H54 (cell line): ENCODE data around the gene ADAMTS17.

Experiments
- DNase-seq: peaks from one replicate; pipeline ENCODE4 v3.0.0; 2011; ENCODE audit warnings: low spot score, mixed read lengths; ENCODE audit not compliant: insufficient read length
- FAIRE-seq: peaks from 3 replicates; lab custom pipeline; 2011; peaks lifted over from hg19 to GRCh38; lab: Jason Lieb, UNC
- POLR2A ChIP-seq: IDR thresholded peaks from 2 replicates; pipeline ENCODE4 v1.6.1; 2011; ENCODE audit warnings: low read depth, mild to moderate bottlenecking, low read length

Gene ADAMTS17

DNA sequence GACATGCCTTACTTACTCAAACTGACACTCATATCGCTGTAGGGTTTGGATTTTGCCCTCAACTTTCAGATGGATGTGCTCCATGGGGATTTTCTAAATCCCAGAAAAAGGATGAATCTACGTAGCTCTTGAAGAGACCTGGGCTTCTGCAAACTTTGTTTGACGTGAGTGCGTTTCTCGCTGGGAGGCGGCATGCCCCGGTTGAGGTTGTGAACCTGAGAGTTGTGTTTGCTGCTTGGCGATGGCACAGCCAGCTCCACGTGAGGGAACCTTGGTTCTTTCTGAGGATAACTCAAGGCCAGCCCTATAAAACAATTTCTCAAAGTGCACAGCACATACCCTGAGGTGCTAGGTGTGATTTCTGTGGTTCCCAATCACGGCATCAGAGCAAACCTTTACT lies 209.5 kb downstream of the ADAMTS17 start:
- TF ChIP-seq POLR2A, result no peak
- DNase-seq, result no peak
- no peak for FAIRE-seq

DNA sequence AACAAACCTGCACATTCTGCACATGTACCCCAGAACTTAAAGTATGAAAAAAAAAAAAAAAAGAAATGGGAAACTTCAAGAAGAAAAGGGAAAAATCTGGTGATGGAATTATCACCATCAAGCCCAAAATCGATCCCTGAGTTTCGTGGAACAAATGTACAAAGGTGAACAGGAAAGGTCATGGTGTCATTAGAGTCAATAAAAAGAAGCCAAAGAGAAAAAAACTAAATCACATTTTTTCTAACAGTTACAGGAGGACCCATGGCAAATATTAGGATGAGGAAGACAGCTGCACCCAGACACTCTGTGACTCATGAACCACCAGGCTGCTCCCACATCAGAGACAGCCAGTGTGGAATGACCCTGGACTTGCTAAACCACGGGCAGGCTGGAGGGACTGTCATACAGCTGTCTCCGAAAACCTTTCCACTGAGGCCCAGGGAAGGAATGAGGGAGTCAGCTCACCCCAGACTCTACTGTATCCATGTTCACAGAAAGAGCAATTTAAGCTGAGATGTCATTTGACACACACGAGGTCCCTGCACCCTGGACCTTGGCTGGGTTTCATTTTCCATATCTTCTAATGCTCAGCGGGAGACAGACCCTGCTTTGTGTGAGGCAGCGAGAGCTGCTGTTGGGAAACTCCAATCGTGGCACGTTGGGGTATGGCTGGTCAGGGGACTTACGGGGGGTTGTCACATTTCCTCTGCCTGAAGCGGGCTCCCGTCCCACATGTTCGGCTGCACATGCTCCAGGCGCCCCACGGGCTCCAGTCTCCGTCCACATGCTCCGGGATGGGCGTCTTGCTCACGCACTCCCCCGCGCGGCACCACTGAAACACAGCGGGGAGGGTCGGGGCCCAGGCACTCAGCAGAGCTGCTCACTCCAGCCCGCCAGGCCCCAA lies 210.2 kb downstream of the ADAMTS17 start:
- no peak for DNase-seq
- TF ChIP-seq POLR2A, result no peak
- no peak for FAIRE-seq

DNA sequence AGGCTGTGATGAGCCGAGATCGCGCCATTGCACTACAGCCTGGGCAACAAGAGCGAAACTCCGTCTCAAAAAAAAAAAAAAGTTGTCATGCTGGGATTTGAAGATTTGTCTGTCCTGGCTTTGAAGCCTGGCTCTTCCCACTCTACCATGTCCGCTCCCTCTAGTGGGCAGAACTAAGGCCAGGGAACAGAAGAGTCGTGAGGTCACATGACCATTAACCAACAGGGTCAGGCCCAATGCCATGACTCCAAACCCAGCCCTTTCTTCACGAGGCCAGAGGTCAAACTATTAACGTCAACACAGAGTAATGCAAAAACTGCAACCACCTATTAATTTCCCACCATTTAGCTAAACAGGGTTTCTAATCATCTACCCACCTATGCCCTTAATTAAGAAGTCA lies 212.1 kb downstream of the ADAMTS17 start:
- DNase-seq (no peak), FAIRE-seq (no peak)
- TF ChIP-seq POLR2A, result no peak

DNA sequence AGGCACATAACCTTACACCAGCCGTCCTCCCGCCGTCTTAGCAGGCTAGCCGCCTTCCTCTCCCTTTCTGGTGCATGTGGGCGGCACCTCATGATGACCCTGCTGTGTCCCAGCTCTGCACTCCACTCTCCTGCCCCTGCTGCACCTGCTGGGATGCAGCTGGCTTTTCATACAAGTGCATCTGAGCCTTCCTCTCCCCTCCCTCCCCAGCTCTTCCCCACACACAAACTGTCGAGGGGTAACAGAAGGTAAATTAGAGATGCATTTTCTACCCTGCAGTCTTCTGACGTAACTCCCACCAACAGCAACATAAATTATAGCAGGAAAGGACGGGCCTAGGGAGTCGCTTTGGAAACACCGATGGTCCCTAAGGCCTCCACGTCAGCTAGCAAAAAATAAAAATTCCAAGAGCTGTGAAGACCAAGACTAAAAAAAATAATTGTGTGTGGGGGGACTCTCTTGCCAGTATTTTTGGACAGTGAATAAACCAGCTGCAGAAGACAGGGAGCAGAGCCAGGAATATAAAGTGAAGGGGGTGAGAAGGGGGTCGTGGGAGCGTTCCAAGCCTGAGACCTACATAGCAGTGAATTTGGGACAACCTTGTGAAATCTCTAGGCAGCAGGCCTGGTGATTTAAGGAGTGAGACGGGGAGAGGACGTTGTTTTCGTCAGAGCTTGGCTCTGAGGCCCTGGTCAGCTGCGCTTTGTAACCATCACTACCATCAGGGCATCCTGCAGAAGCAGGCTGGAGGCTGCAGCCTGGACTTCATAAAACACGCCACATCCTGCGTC lies 216.2 kb downstream of the ADAMTS17 start:
- TF ChIP-seq POLR2A, result no peak
- FAIRE-seq, result no peak
- no peak for DNase-seq

DNA sequence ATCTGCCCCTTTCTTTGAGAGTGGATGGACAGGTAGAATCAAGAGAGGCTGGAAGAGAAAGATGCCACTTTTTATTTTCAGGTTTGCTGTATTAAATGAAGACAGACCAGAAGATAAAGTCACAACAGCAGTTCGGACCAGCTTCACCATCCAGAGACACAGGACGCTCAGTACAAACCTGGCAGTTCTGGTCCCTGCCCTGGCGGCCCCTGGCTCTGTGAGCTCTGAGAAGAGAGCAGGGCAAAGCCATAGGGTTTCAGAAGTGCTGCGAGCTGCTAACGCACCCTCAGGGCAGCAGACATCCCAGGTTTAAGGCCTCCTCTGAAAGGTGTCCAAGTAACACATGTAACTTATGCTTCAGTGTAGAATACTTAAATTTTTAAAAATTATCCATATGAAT lies 216.8 kb downstream of the ADAMTS17 start:
- no peak for TF ChIP-seq POLR2A
- DNase-seq (no peak), FAIRE-seq (no peak)

DNA sequence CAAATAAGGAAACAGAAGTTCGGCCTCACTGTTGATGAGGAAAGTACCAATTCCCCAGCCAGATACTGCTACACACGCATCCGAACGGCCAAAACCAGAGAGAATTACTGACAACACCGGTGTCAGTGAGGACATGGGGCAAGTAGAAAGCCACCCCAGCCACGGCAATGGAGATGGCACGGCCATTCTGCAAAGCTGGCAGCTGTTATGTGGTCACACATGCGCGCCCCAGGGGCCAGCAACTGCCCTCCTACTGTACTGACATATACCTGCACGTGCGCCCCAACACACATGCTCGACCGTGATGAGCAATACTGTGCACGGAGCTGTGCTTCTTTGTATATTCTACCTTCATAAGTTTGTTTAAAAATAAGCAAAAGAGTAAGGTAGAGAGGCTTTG lies 217.4 kb downstream of the ADAMTS17 start:
- DNase-seq, result no peak
- TF ChIP-seq POLR2A, result no peak
- FAIRE-seq, result no peak

DNA sequence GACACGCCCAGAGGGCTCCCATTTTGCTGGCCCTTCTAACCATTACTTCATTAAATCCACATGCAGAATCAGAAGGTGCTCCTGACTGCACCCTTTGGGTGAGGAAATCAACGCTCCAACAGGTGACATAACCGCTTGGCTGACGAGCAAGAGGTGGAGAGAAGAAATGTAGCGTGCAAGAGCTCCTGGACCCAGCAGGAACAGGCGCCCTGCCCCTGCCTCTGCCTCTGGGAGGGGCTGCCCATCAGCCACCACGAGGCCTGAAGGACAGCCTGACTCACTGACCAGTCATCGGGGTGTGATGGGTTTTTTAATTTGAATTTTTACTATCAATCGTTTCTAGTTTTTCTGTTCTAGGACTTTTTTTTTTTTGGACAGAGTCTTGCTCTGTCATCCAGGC lies 218.2 kb downstream of the ADAMTS17 start:
- DNase-seq (no peak), FAIRE-seq (no peak)
- no peak for TF ChIP-seq POLR2A

DNA sequence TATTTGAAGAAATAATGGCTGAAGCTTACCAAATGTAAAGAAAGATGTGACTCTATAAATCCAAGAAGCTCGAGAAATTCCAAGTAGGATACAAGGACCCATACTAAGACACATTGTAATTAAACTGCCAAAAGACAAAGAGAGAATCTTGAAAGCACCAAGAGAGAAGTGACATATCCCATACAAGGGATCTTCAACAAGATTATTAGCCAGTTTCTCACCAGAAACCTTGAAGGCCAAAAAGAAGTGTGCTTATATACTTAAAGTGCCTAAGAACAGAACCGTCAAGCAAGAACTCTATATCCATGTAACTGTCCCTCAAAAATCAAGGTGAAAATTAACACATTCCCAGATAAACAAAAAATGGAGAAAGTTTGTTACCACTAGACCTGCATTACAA lies 220.5 kb downstream of the ADAMTS17 start:
- FAIRE-seq (no peak), DNase-seq (no peak)
- TF ChIP-seq POLR2A, result no peak

DNA sequence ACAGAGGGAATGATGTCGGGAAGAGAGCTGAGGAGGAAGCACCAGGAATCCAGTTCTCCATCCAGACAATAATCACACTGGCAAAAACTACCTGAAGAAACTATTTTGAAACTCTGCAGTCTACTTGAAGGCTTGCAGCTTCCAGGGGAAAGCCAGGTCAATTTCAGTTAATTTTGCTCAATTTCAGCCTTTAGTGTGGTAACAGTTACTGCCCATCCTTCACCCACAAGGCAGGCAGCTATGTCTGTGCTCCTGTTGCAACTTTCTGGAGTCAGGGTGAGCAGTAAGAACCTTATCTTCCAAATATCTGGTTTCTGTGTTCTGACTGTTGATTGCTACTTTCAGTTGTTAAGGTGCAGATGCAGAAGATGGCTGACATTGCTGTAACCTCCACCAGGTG lies 221.7 kb downstream of the ADAMTS17 start:
- TF ChIP-seq POLR2A, result no peak
- no peak for DNase-seq
- no peak for FAIRE-seq

DNA sequence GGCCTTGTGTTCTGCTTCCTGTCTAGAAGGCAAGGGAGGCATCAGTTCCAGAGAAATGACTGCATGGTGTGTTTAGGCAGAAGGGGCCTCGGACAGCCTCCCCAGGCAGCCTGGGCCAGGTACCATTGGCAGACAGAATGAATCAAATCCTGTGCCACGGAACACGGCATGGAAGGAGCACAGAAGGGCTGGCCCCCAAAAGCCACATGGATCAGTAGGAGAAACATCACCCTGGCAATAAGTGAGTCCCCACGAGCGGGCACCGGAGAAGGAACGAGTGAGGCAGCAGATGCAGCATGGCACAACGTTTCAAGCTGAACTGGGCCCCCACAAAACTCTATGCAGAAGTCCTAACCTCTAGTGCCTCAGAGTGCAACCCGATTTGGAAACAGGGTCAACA lies 223.2 kb downstream of the ADAMTS17 start:
- DNase-seq, result no peak
- no peak for TF ChIP-seq POLR2A
- FAIRE-seq, result no peak

DNA sequence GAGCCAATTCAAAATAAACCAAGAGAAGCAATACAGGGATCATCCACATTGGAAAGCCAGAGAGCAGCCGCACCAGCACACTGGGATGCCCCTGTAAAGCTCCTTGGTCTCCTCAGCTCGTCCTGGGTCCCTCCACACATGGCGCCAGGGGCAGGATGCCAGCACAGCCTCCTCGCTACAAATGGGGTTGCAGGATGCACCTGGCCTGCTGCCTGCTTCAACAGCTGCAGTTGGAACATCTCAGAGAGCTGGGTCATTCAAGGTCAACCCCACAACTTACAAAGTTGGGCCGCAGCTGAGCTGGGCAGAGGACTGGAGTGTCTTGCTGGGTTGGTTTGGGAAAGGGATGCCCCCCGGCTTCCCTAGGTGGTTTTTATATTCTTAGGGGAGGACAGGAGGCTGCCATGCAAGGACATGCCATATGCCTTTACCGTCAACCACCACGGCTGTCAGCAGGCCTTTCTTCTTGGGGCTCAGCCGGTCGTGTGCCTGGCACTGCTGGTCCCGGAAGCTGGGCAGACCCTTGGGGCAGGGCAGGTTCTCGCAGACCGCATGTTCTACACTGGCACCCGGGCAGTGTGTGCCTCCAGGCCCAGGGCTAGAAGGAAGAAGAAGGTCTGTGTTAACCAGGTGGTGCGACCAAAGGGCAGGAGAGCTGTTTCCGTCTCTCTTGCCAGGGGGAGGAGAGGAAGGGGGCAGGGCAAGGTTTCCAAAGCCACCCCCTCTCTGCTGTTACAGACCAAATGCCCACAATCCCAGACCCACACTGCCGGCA lies 225.2 kb downstream of the ADAMTS17 start:
- FAIRE-seq (no peak), DNase-seq (no peak)
- no peak for TF ChIP-seq POLR2A

DNA sequence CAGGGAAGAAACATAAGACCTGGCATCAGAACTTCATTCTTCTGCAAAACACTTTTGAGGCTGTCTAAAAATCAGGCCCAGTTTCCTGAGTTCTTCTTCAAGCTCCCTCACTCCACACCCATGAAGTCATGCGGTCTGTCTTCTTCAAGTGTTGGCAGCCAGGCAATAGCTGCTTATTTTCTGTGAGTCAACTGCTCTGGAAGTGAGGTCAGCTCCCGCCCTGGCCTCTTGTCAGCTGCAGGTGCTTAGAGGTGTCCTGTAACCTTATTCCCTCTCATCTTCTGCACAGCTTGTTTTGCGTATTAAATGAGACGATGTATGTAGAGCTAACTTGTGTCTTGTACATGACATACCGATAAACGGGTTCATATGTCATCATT lies 226.1 kb downstream of the ADAMTS17 start:
- no peak for FAIRE-seq
- TF ChIP-seq POLR2A, result no peak
- no peak for DNase-seq

DNA sequence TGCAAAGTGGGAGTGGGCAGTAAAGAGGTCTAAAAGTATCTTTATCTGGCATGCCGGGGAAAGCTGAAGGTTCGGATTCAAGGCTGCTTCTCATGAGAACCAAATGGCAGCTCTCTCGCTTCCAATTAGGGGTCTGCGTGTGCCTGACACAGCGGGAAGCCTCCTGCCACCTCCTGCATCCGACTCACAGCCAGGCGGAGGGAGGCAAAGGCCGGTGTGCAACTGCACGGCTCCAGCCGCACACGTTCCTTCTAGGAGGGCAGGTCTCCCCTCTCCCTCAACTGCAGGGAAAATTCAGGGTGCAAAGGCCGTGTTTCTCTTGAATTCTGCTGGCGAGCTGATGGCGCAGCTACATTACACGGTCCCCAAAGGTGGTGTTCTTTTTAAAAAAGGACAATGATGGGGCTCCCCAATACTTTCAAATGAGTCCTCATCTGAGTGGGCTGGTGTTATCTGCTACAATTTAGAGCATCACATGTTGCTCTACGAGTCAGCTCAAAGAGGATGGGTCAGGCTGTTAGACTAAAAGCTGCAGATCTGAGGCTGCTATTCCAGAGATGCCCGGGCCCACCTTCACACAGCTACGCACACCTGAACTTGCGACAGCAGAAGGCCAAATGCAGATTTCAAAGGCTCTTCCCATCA lies 226.6 kb downstream of the ADAMTS17 start:
- no peak for DNase-seq
- TF ChIP-seq POLR2A, result no peak
- no peak for FAIRE-seq
